Transverse colon (tissue), 3 donors: ENCODE measurements around the gene TRIM16.
"Not testable (repeated sequence)": the region's sequence is repeated elsewhere in the genome, so short reads cannot be mapped to it uniquely, and the experiment has no call there.

Experiments used
- CTCF ChIP-seq, 5 experiments: fragments of 200-600 bp in 3 of 5; fragments of 450-650 bp in 2 of 5; sonication (generic) in 3 of 5; IDR thresholded peaks; 1 replicate in 2 of 5; 2 replicates in 3 of 5; pipeline ENCODE4 v1.5.1; 2016 to 2017; ENCODE audit warnings: antibody characterized with exemption in 5 of 5, inconsistent platforms in 3 of 5, mild to moderate bottlenecking in 2 of 5, moderate library complexity in 1 of 5
- EP300 ChIP-seq: sonication (generic); formaldehyde crosslinking; IDR thresholded peaks from one replicate; pipeline ENCODE4 v1.6.1; 2017; ENCODE audit warnings: antibody characterized with exemption, low read depth
- POLR2A ChIP-seq: fragments of 450-650 bp; IDR thresholded peaks from one replicate; pipeline ENCODE4 v1.6.1; 2016; ENCODE audit warnings: antibody characterized with exemption, mild to moderate bottlenecking, moderate library complexity

DNA sequence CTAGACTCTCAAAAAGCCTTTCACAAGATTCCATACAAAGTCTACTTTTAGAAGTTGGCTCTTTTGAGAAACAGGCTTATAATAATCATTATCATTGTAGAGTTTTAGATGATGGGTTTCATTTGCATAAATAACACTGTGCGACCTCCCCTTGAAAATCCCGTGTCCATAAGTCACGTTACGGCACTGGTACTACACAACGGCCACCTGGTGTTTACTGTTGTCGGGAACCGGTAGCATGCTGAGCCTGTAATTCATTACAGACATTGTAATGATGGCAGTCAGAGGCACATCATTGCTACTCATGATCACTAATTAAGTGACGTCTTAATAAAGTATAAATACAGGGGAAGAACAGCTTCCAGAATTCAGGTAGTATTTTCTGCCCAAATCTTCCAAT, 96.1 kb downstream of the TRIM16 start:
- TF ChIP-seq CTCF (IDR thresholded peaks at IDR 0.05); EP300; POLR2A: not testable (repeated sequence)
